Inflammatory macrophage treated with lipopolysaccharide for 1 hour (primary cell): ENCODE data around the gene PLCB4.
A peak's percentile ranks its signal among the peaks of the same experiment; 100 is the strongest.

Experiments
- DNase-seq, 2 donors: peaks; one replicate each; pipeline ENCODE4 v3.0.0-alpha.2; 2020 to 2022

PLCB4 gene

GRCh38 chr20:9109566-9109965 is 40.7 kb downstream of the PLCB4 start:
- DNase-seq, result no peak

GRCh38 chr20:9110365-9110764 is 41.5 kb downstream of the PLCB4 start:
- no peak for DNase-seq

- DNase-seq, result no peak
Measured at GRCh38 chr20:9110916-9111432, 42.1 kb downstream of the PLCB4 start.

- DNase-seq, result no peak
Measured at GRCh38 chr20:9112541-9113515, 43.9 kb downstream of the PLCB4 start.

GRCh38 chr20:9114709-9115108 is 45.8 kb downstream of the PLCB4 start:
- no peak for DNase-seq

GRCh38 chr20:9117548-9117947 is 48.7 kb downstream of the PLCB4 start:
- no peak for DNase-seq

GRCh38 chr20:9119776-9120175 is 50.9 kb downstream of the PLCB4 start:
- DNase-seq, result peak in 1 of 2 donors; percentile 5

GRCh38 chr20:9121211-9121610 is 52.3 kb downstream of the PLCB4 start:
- no peak for DNase-seq

- no peak for DNase-seq
Measured at GRCh38 chr20:9122571-9122970, 53.7 kb downstream of the PLCB4 start.

GRCh38 chr20:9126527-9126926 is 57.6 kb downstream of the PLCB4 start:
- no peak for DNase-seq

- no peak for DNase-seq
Measured at GRCh38 chr20:9128568-9128967, 59.7 kb downstream of the PLCB4 start.

GRCh38 chr20:9129756-9130155 is 60.9 kb downstream of the PLCB4 start:
- DNase-seq, result no peak

GRCh38 chr20:9130521-9130920 is 61.6 kb downstream of the PLCB4 start:
- no peak for DNase-seq

GRCh38 chr20:9131841-9132240 is 63.0 kb downstream of the PLCB4 start:
- no peak for DNase-seq

GRCh38 chr20:9134346-9134745 is 65.5 kb downstream of the PLCB4 start:
- no peak for DNase-seq

- DNase-seq, result no peak
Measured at GRCh38 chr20:9136114-9136513, 67.2 kb downstream of the PLCB4 start.

- no peak for DNase-seq
Measured at GRCh38 chr20:9137001-9137400, 68.1 kb downstream of the PLCB4 start.

GRCh38 chr20:9139106-9139833 is 70.4 kb downstream of the PLCB4 start:
- DNase-seq, result peak; percentile 23 to 39

- no peak for DNase-seq
Measured at GRCh38 chr20:9140162-9140760, 71.4 kb downstream of the PLCB4 start.

GRCh38 chr20:9141070-9141469 is 72.2 kb downstream of the PLCB4 start:
- no peak for DNase-seq

GRCh38 chr20:9141921-9142320 is 73.0 kb downstream of the PLCB4 start:
- DNase-seq, result no peak

- no peak for DNase-seq
Measured at GRCh38 chr20:9142809-9143208, 73.9 kb downstream of the PLCB4 start.

GRCh38 chr20:9143926-9144325 is 75.0 kb downstream of the PLCB4 start:
- no peak for DNase-seq
